Cardiac ventricle fibroblast (primary cell): ENCODE measurements around the gene HUS1B. TPM values are rescaled to one million over a fixed set of nuclear protein-coding genes. Genes with fewer than 3 reads are reported as not detected.

ENCODE experiments used
- total RNA-seq: library from RNA; depleted of rRNA; stranded (reverse); fragments of >200 nt; gene quantifications from 2 replicates; pipeline ENCODE4 v1.2.3, GENCODE V29; 2015

Gene HUS1B
- total RNA-seq = not detected in 2 replicates

DNA sequence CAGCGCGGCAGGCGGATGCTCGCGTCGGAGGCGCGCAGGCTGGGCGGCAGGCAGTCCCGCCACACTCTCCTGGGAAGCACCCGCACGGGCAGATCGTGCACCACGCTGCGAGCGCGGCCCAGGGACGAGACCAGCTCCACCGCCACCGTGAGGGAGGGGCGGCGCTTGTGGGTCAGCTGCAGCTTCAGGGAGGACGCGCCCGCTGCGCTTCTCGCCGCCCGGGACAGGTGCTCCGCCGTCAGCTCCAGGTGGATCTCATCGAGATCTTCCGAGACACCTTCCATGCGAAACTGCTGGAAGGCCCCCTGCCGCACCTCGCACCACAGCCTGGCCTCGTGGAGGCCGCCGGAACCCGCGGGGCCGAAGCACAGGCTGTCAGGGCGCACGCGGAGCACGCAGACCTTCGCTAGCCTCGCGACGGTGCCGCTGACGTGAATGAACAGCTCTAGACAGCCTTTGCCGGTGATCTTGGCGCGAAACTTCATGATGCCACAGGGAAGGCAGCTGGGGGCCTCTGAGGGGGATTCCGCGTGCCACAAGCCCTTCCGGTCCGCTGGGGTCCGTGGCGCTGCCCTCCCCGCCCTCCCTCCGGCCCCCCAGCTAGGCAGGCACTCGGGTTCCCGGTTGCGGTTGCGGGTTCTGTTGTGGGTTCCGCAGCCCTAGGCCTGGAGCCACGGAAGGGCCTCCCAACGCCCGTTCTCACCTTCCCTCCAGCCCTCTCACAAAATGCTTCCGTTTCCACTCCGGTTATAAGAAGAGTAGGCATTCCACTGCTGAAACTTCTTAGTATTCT lies at the start of gene HUS1B:
HUS1B (minus strand) TSS at position 641 of the 793 bp plus-strand sequence; CDS start at position 485, 156 bp downstream.

DNA sequence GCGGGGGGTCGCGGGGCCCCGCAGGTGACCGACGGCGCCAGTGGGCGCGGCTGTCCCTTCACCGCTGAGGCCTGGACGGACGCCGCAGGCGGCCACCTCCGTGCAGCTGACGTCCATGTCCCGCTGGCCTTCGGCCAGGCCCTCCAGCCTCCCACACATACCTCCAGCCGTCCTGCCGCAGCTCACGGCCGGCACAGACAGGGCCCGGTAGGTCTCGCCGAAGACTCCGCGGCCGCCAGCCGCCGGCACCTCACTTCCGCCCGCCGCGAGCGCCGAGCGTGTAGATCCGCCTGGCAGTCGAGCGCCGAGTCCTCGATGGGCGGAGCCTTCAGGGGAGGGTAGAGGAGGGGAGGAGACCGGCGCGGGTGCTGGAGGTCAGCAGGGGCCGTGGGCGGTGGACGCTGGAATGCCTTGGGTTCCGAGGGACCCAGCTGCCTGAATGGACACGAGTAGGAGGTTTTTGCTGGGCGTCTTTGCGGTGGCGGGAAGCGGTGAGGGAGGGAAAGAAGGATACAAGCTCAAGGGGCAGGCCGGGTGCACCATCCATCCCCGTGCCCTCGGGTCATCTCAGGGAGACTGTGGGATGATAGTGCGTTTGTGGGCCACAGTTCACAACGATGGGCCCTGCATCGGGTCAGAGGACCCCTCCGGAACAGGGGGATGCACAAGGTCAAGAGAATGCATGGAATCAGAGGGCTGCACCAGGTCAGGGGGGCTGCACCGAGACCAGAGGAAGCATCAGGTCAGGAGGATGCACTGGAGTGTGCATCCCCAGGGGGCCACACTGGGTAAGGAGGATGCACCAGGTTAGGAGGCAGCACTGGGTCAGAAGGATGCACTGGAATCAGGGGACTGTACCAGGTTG lies 36.2 kb upstream of the HUS1B start, which contains the start of gene EXOC2:
EXOC2 (minus strand) TSS at position 282 of the 865 bp plus-strand sequence. CDS start 55,321 bp downstream, outside the sequence.

Other genes with a start within 250 kb of the HUS1B start
- 12.3 TPM in 2 replicates for gene EXOC2, start 36.0 kb upstream of the HUS1B start, total RNA-seq